Thoracic aorta (tissue), 2 donors: Measurements from ENCODE around the gene CNN3. TPM values are rescaled to one million over a fixed set of nuclear protein-coding genes. Genes with fewer than 3 reads are reported as not detected.

ENCODE experiments used
- ATAC-seq: fragments of 150-250 bp; one replicate; pipeline ENCODE4 v1.8.0; 2017; ENCODE audit warnings: low read depth; ENCODE audit not compliant: insufficient number of reproducible peaks, low FRiP score
- DNase-seq: peaks from one replicate; pipeline ENCODE4 v3.0.0-alpha.2; 2020; ENCODE audit warnings: low spot score
- H3K27ac ChIP-seq, 2 donors: fragments of 200-600 bp; sonication (generic); 1 replicate in 1 of 2; 2 replicates in 1 of 2; pipeline ENCODE4 v1.5.1; 2016; ENCODE audit warnings: mild to moderate bottlenecking in 2 of 2, moderate library complexity in 2 of 2
- H3K27me3 ChIP-seq: fragments of 200-600 bp; sonication (generic); replicated peaks from 2 replicates; pipeline ENCODE4 v1.6.0; 2016; ENCODE audit warnings: mild to moderate bottlenecking; ENCODE audit not compliant: insufficient read depth
- H3K36me3 ChIP-seq: fragments of 200-600 bp; sonication (generic); one replicate; pipeline ENCODE4 v1.5.1; 2016
- H3K4me1 ChIP-seq, 2 donors: fragments of 200-600 bp; sonication (generic); 1 replicate in 1 of 2; 2 replicates in 1 of 2; pipeline versions ENCODE4 v1.5.1 to v1.6.0; 2016; ENCODE audit warnings: low read depth in 2 of 2, mild to moderate bottlenecking in 1 of 2; ENCODE audit not compliant: control insufficient read depth in 1 of 2
- H3K4me3 ChIP-seq: fragments of 200-600 bp; sonication (generic); 2 replicates; pipeline ENCODE4 v1.5.1; 2016; ENCODE audit warnings: mild to moderate bottlenecking
- H3K9me3 ChIP-seq: fragments of 200-600 bp; sonication (generic); 2 replicates; pipeline ENCODE4 v1.5.1; 2016
- CTCF ChIP-seq: fragments of 200-600 bp; sonication (generic); IDR thresholded peaks from one replicate; pipeline ENCODE4 v1.5.1; 2019; ENCODE audit warnings: antibody characterized with exemption
- total RNA-seq, 2 donors: library from RNA; depleted of rRNA; stranded (reverse); fragments of >200 nt; gene quantifications; one replicate each; pipeline versions ENCODE4 v1.1.0 to v1.2.3, GENCODE V29; 2016

CNN3 gene
- total RNA-seq, 2 donors from 2014 or later: 225 to 257 TPM

DNA sequence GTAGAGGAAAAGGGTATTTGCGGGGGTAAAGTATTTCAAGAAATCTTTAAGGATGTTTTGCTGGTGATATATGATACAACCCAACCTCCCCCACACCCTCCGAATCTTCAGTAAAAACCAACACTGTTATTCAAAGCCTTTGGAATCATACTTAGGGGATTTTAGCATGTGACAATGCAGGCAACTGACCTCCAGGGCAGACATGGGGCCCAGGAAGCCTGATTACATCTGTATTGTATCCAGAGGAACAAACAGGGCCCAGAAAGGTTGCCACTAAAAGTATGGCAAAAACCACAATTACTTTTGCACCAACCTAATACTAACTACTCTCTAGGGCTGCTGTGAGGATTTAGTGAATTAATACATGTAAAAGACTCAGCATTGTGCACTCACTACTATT lies 43.9 kb upstream of the CNN3 start:
- Histone ChIP-seq H3K27ac (peak overlapping the region in 1 of 2 donors; percentile 45), H3K36me3 (no peaks in the 10 kb centered on the region), H3K9me3 (no peaks in the 10 kb centered on the region), H3K4me3 (no peak overlapping the region), H3K4me1 (peaks cover 23 to 39% of the 10 kb centered on the region in 2 donors), H3K27me3 (no peaks in the 10 kb centered on the region)
- TF ChIP-seq CTCF: no peak
- DNase-seq (no peak), ATAC-seq (no peak)

DNA sequence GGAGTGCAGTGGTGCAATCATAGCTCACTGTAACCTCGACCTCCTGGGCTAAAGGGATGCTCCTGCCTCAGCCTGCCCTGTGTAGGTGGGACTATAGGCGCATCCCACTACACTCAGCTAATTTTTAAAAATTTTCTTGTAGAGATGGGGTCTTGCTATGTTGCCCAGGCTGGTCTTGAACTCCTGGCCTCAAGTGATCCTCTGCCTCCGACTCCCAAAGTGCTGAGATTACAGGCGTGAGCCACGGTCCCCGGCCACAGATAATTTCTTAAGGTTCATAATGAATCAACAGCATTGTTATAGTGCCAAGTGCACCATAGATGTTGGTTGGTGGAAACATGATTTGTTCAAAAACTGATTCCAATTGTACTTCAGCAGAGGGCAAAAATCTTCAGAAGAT lies 42.2 kb upstream of the CNN3 start:
- no peak overlapping the region for H3K27ac ChIP-seq
- H3K27me3 ChIP-seq: no peaks in the 10 kb centered on the region
- H3K9me3 ChIP-seq: no peaks in the 10 kb centered on the region
- no peaks in the 10 kb centered on the region for H3K36me3 ChIP-seq
- DNase-seq: no peak
- no peak for TF ChIP-seq CTCF
- ATAC-seq: no peak
- peaks cover 20 to 34% of the 10 kb centered on the region in 2 donors for H3K4me1 ChIP-seq
- no peak overlapping the region for H3K4me3 ChIP-seq

GRCh38 chr1:94966033-94966432 lies 39.1 kb upstream of the CNN3 start:
- no peak for ATAC-seq
- no peak overlapping the region for H3K4me3 ChIP-seq
- no peak for TF ChIP-seq CTCF

GRCh38 chr1:94963864-94964263 lies 37.0 kb upstream of the CNN3 start:
- Histone ChIP-seq H3K9me3 (no peaks in the 10 kb centered on the region), H3K27ac (no peak overlapping the region), H3K4me1 (peaks cover 2 to 12% of the 10 kb centered on the region in 2 donors), H3K36me3 (no peaks in the 10 kb centered on the region), H3K27me3 (no peaks in the 10 kb centered on the region), H3K4me3 (no peak overlapping the region)
- DNase-seq (no peak), ATAC-seq (no peak)
- TF ChIP-seq CTCF: no peak

More at GRCh38 chr1:94966033-94966432, 39.1 kb upstream of the CNN3 start:
- Histone ChIP-seq H3K4me1 (peaks cover 8 to 16% of the 10 kb centered on the region in 2 donors), H3K27ac (no peak overlapping the region), H3K36me3 (no peaks in the 10 kb centered on the region), H3K9me3 (no peaks in the 10 kb centered on the region), H3K27me3 (no peaks in the 10 kb centered on the region)
- DNase-seq: no peak

GRCh38 chr1:94962409-94963265 lies 35.7 kb upstream of the CNN3 start:
- Histone ChIP-seq H3K27ac (peak overlapping the region; percentile 17 to 39), H3K36me3 (no peaks in the 10 kb centered on the region), H3K4me1 (peaks cover 2 to 12% of the 10 kb centered on the region in 2 donors), H3K9me3 (no peaks in the 10 kb centered on the region), H3K4me3 (peak overlapping the region; percentile 70), H3K27me3 (no peaks in the 10 kb centered on the region)
- ATAC-seq: no peak
- TF ChIP-seq CTCF: no peak
- no peak for DNase-seq
